A549 (cell line): ENCODE results near the gene RPL7A.

ENCODE experiments used
- BHLHE40 ChIP-seq: IDR thresholded peaks from 2 replicates; pipeline ENCODE4 v1.6.1; 2012; ENCODE audit warnings: low read depth, low read length, inconsistent platforms
- EHF ChIP-seq: fragments of 250-450 bp; sonication (Bioruptor Pico); IDR thresholded peaks from 2 replicates; pipeline ENCODE4 v1.5.0; 2020; ENCODE audit warnings: mild to moderate bottlenecking
- EP300 ChIP-seq, 2 experiments: fragments of >200 bp; sonication (Bioruptor Twin); formaldehyde crosslinking; IDR thresholded peaks; 2 replicates in 1 of 2; 3 replicates in 1 of 2; pipeline ENCODE4 v1.6.1; 2016 to 2017
- JUNB ChIP-seq: fragments of >200 bp; sonication (Bioruptor Twin); formaldehyde crosslinking; IDR thresholded peaks from 2 replicates; pipeline ENCODE4 v1.6.1; 2016
- POLR2A ChIP-seq: IDR thresholded peaks from 2 replicates; pipeline ENCODE4 v1.6.1; 2012; ENCODE audit warnings: mild to moderate bottlenecking, low read length
- POLR2AphosphoS2 ChIP-seq: conservative IDR thresholded peaks from 2 replicates; pipeline ENCODE4 v1.6.1; 2012; ENCODE audit warnings: low read length, improper control_type of control experiment, inconsistent platforms
- RFX5 ChIP-seq: fragments of 450-650 bp; IDR thresholded peaks from 2 replicates; pipeline ENCODE4 v1.7.1; 2014; ENCODE audit warnings: antibody characterized with exemption, mild to moderate bottlenecking, moderate library complexity
- TF ChIP-seq, protein P1 (sequence below): fragments of >200 bp; sonication (Bioruptor Twin); formaldehyde crosslinking; IDR thresholded peaks from 3 replicates; pipeline ENCODE4 v1.5.1; 2016
- TF ChIP-seq, protein P2 (sequence below): fragments of 200-600 bp; sonication (generic); IDR thresholded peaks from 2 replicates; pipeline ENCODE4 v1.6.1; 2016; ENCODE audit warnings: antibody characterized with exemption, mild to moderate bottlenecking, moderate library complexity
- TF ChIP-seq, protein P3 (sequence below): IDR thresholded peaks from 2 replicates; pipeline ENCODE4 v1.6.1; 2012
- TF ChIP-seq, protein P4 (sequence below): fragments of 250-450 bp; sonication (Bioruptor Pico); IDR thresholded peaks from 2 replicates; pipeline ENCODE4 v1.5.0; 2021; ENCODE audit warnings: mild to moderate bottlenecking, moderate library complexity, borderline replicate concordance
- TF ChIP-seq, protein P5 (sequence below): fragments of 250-450 bp; sonication (Bioruptor Pico); IDR thresholded peaks from 2 replicates; pipeline ENCODE4 v1.5.0; 2020; ENCODE audit warnings: low read depth, mild to moderate bottlenecking, moderate library complexity

DNA sequence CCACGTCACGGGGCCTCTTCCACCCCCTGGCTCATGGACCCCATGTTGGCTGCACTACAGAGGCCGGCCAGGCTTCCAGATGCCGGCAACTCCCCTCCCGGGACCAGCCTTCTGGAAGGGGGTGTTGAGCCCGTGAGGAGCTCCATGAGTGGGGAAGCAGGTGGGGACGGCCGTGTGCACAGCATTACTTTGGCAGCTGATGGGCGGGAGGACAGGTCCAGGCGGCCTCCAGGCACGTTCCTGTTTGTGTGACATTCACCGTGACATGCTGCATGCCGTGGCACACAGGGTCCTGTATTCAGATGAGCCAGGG is 43.9 kb upstream of the RPL7A start:
- TF ChIP-seq, protein P1, sequence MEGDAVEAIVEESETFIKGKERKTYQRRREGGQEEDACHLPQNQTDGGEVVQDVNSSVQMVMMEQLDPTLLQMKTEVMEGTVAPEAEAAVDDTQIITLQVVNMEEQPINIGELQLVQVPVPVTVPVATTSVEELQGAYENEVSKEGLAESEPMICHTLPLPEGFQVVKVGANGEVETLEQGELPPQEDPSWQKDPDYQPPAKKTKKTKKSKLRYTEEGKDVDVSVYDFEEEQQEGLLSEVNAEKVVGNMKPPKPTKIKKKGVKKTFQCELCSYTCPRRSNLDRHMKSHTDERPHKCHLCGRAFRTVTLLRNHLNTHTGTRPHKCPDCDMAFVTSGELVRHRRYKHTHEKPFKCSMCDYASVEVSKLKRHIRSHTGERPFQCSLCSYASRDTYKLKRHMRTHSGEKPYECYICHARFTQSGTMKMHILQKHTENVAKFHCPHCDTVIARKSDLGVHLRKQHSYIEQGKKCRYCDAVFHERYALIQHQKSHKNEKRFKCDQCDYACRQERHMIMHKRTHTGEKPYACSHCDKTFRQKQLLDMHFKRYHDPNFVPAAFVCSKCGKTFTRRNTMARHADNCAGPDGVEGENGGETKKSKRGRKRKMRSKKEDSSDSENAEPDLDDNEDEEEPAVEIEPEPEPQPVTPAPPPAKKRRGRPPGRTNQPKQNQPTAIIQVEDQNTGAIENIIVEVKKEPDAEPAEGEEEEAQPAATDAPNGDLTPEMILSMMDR: no peak
- no peak for TF ChIP-seq EP300 (IDR thresholded peaks at IDR 0.05)
- TF ChIP-seq JUNB: no peak
- TF ChIP-seq, protein P2, sequence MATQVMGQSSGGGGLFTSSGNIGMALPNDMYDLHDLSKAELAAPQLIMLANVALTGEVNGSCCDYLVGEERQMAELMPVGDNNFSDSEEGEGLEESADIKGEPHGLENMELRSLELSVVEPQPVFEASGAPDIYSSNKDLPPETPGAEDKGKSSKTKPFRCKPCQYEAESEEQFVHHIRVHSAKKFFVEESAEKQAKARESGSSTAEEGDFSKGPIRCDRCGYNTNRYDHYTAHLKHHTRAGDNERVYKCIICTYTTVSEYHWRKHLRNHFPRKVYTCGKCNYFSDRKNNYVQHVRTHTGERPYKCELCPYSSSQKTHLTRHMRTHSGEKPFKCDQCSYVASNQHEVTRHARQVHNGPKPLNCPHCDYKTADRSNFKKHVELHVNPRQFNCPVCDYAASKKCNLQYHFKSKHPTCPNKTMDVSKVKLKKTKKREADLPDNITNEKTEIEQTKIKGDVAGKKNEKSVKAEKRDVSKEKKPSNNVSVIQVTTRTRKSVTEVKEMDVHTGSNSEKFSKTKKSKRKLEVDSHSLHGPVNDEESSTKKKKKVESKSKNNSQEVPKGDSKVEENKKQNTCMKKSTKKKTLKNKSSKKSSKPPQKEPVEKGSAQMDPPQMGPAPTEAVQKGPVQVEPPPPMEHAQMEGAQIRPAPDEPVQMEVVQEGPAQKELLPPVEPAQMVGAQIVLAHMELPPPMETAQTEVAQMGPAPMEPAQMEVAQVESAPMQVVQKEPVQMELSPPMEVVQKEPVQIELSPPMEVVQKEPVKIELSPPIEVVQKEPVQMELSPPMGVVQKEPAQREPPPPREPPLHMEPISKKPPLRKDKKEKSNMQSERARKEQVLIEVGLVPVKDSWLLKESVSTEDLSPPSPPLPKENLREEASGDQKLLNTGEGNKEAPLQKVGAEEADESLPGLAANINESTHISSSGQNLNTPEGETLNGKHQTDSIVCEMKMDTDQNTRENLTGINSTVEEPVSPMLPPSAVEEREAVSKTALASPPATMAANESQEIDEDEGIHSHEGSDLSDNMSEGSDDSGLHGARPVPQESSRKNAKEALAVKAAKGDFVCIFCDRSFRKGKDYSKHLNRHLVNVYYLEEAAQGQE: no peak
- TF ChIP-seq POLR2AphosphoS2: no peak
- TF ChIP-seq POLR2A: no peak
- TF ChIP-seq, protein P3, sequence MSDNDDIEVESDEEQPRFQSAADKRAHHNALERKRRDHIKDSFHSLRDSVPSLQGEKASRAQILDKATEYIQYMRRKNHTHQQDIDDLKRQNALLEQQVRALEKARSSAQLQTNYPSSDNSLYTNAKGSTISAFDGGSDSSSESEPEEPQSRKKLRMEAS: no peak
- TF ChIP-seq, protein P4, sequence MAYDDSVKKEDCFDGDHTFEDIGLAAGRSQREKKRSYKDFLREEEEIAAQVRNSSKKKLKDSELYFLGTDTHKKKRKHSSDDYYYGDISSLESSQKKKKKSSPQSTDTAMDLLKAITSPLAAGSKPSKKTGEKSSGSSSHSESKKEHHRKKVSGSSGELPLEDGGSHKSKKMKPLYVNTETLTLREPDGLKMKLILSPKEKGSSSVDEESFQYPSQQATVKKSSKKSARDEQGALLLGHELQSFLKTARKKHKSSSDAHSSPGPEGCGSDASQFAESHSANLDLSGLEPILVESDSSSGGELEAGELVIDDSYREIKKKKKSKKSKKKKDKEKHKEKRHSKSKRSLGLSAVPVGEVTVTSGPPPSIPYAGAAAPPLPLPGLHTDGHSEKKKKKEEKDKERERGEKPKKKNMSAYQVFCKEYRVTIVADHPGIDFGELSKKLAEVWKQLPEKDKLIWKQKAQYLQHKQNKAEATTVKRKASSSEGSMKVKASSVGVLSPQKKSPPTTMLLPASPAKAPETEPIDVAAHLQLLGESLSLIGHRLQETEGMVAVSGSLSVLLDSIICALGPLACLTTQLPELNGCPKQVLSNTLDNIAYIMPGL (CRISPR knock-in tag): no peak
- no peak for TF ChIP-seq EHF
- TF ChIP-seq BHLHE40: no peak
- TF ChIP-seq, protein P5, sequence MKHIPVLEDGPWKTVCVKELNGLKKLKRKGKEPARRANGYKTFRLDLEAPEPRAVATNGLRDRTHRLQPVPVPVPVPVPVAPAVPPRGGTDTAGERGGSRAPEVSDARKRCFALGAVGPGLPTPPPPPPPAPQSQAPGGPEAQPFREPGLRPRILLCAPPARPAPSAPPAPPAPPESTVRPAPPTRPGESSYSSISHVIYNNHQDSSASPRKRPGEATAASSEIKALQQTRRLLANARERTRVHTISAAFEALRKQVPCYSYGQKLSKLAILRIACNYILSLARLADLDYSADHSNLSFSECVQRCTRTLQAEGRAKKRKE: no peak
- no peak for TF ChIP-seq RFX5
